Thyroid gland (tissue), 4 donors: Measurements from ENCODE around the gene HTR7.

Experiments
- POLR2A ChIP-seq, 2 donors: fragments of 450-650 bp; IDR thresholded peaks; one replicate each; pipeline ENCODE4 v1.6.1; 2017; ENCODE audit warnings: antibody characterized with exemption in 2 of 2, mild to moderate bottlenecking in 2 of 2, moderate library complexity in 1 of 2
- TF ChIP-seq, protein P1 (sequence below), 6 experiments: fragments of 200-600 bp in 3 of 6; fragments of 450-650 bp in 3 of 6; sonication (generic) in 3 of 6; IDR thresholded peaks; one replicate each; pipeline ENCODE4 v1.5.1; 2016 to 2019; ENCODE audit warnings: antibody characterized with exemption in 6 of 6, mild to moderate bottlenecking in 2 of 6, inconsistent platforms in 1 of 6, moderate library complexity in 1 of 6

- TF ChIP-seq, protein P1, sequence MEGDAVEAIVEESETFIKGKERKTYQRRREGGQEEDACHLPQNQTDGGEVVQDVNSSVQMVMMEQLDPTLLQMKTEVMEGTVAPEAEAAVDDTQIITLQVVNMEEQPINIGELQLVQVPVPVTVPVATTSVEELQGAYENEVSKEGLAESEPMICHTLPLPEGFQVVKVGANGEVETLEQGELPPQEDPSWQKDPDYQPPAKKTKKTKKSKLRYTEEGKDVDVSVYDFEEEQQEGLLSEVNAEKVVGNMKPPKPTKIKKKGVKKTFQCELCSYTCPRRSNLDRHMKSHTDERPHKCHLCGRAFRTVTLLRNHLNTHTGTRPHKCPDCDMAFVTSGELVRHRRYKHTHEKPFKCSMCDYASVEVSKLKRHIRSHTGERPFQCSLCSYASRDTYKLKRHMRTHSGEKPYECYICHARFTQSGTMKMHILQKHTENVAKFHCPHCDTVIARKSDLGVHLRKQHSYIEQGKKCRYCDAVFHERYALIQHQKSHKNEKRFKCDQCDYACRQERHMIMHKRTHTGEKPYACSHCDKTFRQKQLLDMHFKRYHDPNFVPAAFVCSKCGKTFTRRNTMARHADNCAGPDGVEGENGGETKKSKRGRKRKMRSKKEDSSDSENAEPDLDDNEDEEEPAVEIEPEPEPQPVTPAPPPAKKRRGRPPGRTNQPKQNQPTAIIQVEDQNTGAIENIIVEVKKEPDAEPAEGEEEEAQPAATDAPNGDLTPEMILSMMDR (IDR thresholded peaks at IDR 0.05): no peak
- no peak for TF ChIP-seq POLR2A (IDR thresholded peaks at IDR 0.05)
These were observed 3.0 kb upstream of the HTR7 start for GRCh38 chr10:90860790-90861189.
